ENCODE results near the gene SPDYE4. TPM values are rescaled to one million over a fixed set of nuclear protein-coding genes. Genes with fewer than 3 reads are reported as not detected.
A peak's percentile ranks its signal among the peaks of the same experiment; 100 is the strongest.

SPDYE4 gene
- polyA plus RNA-seq, 1 experiment: not detected

DNA sequence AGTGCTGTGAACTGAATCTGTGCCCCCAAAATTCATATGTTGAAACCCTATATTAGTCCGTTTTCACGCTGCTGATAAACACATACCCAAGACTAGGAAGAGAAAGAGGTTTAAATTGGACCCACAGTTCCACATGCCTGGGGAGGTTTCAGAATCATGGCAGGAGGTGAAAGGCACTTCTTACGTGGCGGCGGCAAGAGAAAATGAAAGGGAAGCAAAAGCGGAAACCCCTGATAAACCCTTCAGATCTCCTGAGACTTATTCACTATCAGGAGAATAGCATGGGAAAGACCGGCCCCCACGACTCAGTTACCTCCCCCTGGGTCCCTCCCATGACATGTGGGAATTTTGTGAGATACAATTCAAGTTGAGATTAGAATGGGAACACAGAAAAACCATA is 3.7 kb upstream of the SPDYE4 start:
- CTCF ChIA-PET: interaction anchor here (1.0 kb wide), 1 partner anchor 23 kb away, joined by 4 read pairs; no protein-coding TSS in a partner anchor
- no peak overlapping the region for H3K27ac ChIP-seq (ENCODE audit: low read depth, low read length)

DNA sequence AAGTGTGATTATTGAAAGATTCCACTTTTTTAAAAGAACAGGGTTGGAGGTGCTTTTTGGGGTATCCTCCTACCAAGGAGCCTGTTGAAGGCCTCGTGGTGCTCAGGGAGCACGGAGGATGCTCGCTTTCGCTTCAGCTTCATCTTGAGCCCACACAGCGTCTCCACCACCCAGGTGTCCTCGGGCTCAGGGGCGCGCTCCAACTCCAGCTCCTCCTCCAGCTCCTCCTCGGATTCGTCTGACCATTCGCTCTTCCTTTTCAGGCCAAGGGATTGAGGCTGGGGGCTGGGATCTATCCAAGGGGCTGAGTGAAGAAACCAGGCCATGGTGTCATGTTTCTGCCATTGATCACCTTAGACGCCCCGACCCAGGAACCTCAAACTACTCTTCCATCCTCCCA is 1.2 kb downstream of the SPDYE4 start:
- H3K27ac ChIP-seq (ENCODE audit: low read depth, low read length): no peak overlapping the region
- no peaks in the 10 kb centered on the region for H3K9me3 ChIP-seq (ENCODE audit: control insufficient read depth, insufficient read depth, low read length)
- DNase-seq (ENCODE audit: low read depth, low spot score): no peak
- no peak overlapping the region for H3K4me3 ChIP-seq (ENCODE audit: low read depth, low read length)
- ChIA-PET POLR2A (no interaction called here), CTCF (interaction anchor here (0.9 to 1.4 kb wide), 2 partner anchors 11 to 29 kb away, joined by 3 to 4 read pairs; no protein-coding TSS in a partner anchor)
- TF ChIP-seq, protein P1, sequence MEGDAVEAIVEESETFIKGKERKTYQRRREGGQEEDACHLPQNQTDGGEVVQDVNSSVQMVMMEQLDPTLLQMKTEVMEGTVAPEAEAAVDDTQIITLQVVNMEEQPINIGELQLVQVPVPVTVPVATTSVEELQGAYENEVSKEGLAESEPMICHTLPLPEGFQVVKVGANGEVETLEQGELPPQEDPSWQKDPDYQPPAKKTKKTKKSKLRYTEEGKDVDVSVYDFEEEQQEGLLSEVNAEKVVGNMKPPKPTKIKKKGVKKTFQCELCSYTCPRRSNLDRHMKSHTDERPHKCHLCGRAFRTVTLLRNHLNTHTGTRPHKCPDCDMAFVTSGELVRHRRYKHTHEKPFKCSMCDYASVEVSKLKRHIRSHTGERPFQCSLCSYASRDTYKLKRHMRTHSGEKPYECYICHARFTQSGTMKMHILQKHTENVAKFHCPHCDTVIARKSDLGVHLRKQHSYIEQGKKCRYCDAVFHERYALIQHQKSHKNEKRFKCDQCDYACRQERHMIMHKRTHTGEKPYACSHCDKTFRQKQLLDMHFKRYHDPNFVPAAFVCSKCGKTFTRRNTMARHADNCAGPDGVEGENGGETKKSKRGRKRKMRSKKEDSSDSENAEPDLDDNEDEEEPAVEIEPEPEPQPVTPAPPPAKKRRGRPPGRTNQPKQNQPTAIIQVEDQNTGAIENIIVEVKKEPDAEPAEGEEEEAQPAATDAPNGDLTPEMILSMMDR (IDR thresholded peaks at IDR 0.05; ENCODE audit: low read depth, low read length): no peak
- H3K27me3 ChIP-seq (ENCODE audit: control insufficient read depth, insufficient read depth, low read length): peaks cover 14% of the 10 kb centered on the region

More for the DNA sequence above, 3.7 kb upstream of the SPDYE4 start:
- Histone ChIP-seq H3K9me3 (ENCODE audit: control insufficient read depth, insufficient read depth, low read length) (no peaks in the 10 kb centered on the region), H3K27me3 (ENCODE audit: control insufficient read depth, insufficient read depth, low read length) (no peaks in the 10 kb centered on the region), H3K4me3 (ENCODE audit: low read depth, low read length) (no peak overlapping the region)
- TF ChIP-seq, protein P1 (IDR thresholded peaks at IDR 0.05; ENCODE audit: low read depth, low read length): no peak
- POLR2A ChIA-PET: no interaction called here
- DNase-seq (ENCODE audit: low read depth, low spot score): no peak

DNA sequence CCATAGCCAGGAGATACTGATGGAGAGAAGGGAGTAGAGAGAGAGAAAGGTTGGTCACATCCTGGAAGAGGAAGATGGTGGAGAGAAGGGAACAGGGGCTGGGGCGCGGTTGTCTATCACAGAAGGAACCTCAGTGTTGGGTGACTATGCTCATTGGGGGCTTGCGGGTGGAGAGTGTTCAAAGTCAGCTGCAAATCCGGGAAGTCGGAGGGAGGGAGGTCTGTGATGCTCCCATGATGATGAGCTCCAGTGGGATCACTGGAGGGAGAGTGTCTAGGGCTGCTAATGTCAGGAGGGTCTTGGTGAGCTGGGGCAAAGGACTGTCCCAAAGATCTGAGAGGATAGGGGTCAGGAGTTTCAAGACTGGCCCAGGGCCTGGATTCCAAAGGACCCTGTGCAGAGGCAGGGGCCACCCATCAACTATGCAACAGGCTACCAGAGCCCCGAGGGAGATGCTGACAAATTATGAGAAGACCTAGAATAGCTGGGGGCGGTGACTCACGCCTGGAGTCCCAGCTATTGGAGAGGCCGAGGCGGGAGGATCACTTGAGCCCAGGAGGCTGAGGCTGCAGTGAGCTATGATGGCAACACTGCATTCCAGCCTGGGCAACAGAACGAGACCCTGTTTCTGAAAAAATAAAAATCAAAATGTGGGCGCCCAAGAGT is 2.6 kb downstream of the SPDYE4 start:
- no peak overlapping the region for H3K27ac ChIP-seq (ENCODE audit: low read depth, low read length)
- H3K27me3 ChIP-seq (ENCODE audit: control insufficient read depth, insufficient read depth, low read length): peaks cover 17% of the 10 kb centered on the region
- POLR2A ChIA-PET: no interaction called here
- H3K9me3 ChIP-seq (ENCODE audit: control insufficient read depth, insufficient read depth, low read length): no peaks in the 10 kb centered on the region
- no peak overlapping the region for H3K4me3 ChIP-seq (ENCODE audit: low read depth, low read length)
- TF ChIP-seq, protein P1 (IDR thresholded peaks at IDR 0.05; ENCODE audit: low read depth, low read length): no peak
- CTCF ChIA-PET: interaction anchor here (1.0 kb wide), 1 partner anchor 30 kb away, joined by 3 read pairs; no protein-coding TSS in a partner anchor
- DNase-seq (ENCODE audit: low read depth, low spot score): no peak

DNA sequence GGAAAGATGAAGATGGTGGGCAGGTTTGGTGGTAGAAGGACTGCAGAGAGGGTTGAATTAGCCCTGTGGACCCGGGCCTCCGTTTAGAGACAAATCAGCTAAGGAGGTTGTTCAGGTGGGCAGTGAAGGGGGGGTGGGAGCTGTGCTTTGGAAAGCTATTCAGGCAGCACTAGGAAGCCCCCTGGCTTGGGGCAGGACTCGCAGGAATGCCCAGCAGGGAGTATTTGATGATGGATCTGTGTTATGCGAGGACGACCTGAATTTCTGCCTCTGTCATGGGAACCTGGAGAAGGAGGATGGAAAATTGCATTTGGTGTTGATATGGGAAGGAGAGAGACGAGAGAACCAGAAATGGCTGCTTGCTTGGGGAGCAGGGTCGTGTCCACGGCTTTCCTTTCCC is 3.5 kb downstream of the SPDYE4 start:
- Histone ChIP-seq H3K9me3 (ENCODE audit: control insufficient read depth, insufficient read depth, low read length) (no peaks in the 10 kb centered on the region), H3K27me3 (ENCODE audit: control insufficient read depth, insufficient read depth, low read length) (peaks cover 17% of the 10 kb centered on the region), H3K27ac (ENCODE audit: low read depth, low read length) (no peak overlapping the region), H3K4me3 (ENCODE audit: low read depth, low read length) (no peak overlapping the region)
- TF ChIP-seq, protein P1 (IDR thresholded peaks at IDR 0.05; ENCODE audit: low read depth, low read length): no peak
- ChIA-PET POLR2A (no interaction called here), CTCF (interaction anchor here (1.0 kb wide), 1 partner anchor 32 kb away, joined by 4 read pairs; no protein-coding TSS in a partner anchor)
- DNase-seq (ENCODE audit: low read depth, low spot score): no peak

DNA sequence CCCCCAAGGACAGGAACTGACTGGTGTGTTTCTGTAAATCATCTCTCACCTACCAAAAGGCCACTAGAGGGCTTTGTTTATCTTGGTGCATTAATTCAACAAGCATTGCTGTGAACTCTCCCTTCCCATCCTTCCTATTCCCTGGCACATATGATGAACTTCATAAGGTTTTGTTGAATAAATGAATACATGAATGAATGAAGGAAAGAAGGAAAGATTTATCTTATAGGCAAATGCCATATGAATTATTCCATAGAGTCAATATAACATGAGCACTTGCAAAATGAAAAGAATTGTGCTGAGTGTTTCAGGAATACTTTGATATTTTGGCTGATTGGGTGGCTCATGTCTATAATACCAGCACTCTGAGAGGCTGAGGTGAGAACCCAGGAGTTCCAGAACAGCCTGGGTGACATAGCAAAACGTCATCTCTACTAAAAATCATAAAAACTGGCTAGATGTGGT is 4.3 kb downstream of the SPDYE4 start:
- no peak for DNase-seq (ENCODE audit: low read depth, low spot score)
- no peaks in the 10 kb centered on the region for H3K9me3 ChIP-seq (ENCODE audit: control insufficient read depth, insufficient read depth, low read length)
- CTCF ChIA-PET: interaction anchor here (1.0 kb wide), 1 partner anchor 33 kb away, joined by 4 read pairs; no protein-coding TSS in a partner anchor

More for the DNA sequence above, 4.3 kb downstream of the SPDYE4 start:
- Histone ChIP-seq H3K4me3 (ENCODE audit: low read depth, low read length) (no peak overlapping the region), H3K27ac (ENCODE audit: low read depth, low read length) (no peak overlapping the region), H3K27me3 (ENCODE audit: control insufficient read depth, insufficient read depth, low read length) (peaks cover 17% of the 10 kb centered on the region)
- TF ChIP-seq, protein P1 (IDR thresholded peaks at IDR 0.05; ENCODE audit: low read depth, low read length): peak; percentile 47
- POLR2A ChIA-PET: no interaction called here

Measured in AG04450 (cell line).